Osteocyte (in vitro differentiated cells): ENCODE data around the gene PRKCSH. TPM values are rescaled to one million over a fixed set of nuclear protein-coding genes. Genes with fewer than 3 reads are reported as not detected.

ENCODE experiments used
- DNase-seq: peaks from one replicate; pipeline ENCODE4 v3.0.0; 2021; ENCODE audit warnings: mixed read lengths; ENCODE audit not compliant: unreplicated experiment; ENCODE audit errors: extremely low spot score
- H3K27ac Mint-ChIP-seq: one replicate; pipeline ENCODE4 v1.8.0; 2021; ENCODE audit warnings: mild to moderate bottlenecking, mixed read lengths; ENCODE audit not compliant: unreplicated experiment
- H3K27me3 Mint-ChIP-seq: one replicate; pipeline ENCODE4 v1.8.0; 2021; ENCODE audit warnings: mixed read lengths; ENCODE audit not compliant: unreplicated experiment
- H3K36me3 Mint-ChIP-seq: one replicate; pipeline ENCODE4 v1.8.0; 2021; ENCODE audit warnings: mixed read lengths; ENCODE audit not compliant: unreplicated experiment
- H3K4me1 Mint-ChIP-seq: one replicate; pipeline ENCODE4 v1.8.0; 2021; ENCODE audit warnings: mixed read lengths; ENCODE audit not compliant: unreplicated experiment
- H3K4me3 Mint-ChIP-seq: one replicate; pipeline ENCODE4 v1.8.0; 2021; ENCODE audit warnings: mild to moderate bottlenecking, moderate library complexity, mixed read lengths; ENCODE audit not compliant: unreplicated experiment
- H3K9me3 Mint-ChIP-seq: one replicate; pipeline ENCODE4 v1.8.0; 2021; ENCODE audit warnings: mixed read lengths; ENCODE audit not compliant: unreplicated experiment
- CTCF ChIP-seq: fragments of 200-600 bp; sonication (generic); IDR thresholded peaks from 2 replicates; pipeline ENCODE4 v1.5.0; 2021; ENCODE audit warnings: antibody characterized with exemption, mild to moderate bottlenecking, moderate library complexity
- total RNA-seq: library from RNA; stranded (reverse); gene quantifications from 2 replicates; pipeline ENCODE4 v1.2.1, GENCODE V29; 2021

PRKCSH gene
- total RNA-seq, 1 donor from 2014 or later, result 415 TPM

GRCh38 chr19:11421371-11422098, 13.9 kb upstream of the PRKCSH start:
- no peak for TF ChIP-seq CTCF
- Mint-ChIP-seq H3K4me3 (peak overlapping the region; percentile 62), H3K27ac (no peak overlapping the region), H3K36me3 (no peaks in the 10 kb centered on the region), H3K9me3 (no peaks in the 10 kb centered on the region), H3K27me3 (peaks cover 33% of the 10 kb centered on the region), H3K4me1 (peaks cover 29% of the 10 kb centered on the region)
- DNase-seq, result no peak

- Mint-ChIP-seq H3K27ac (no peak overlapping the region), H3K27me3 (peaks cover 30% of the 10 kb centered on the region), H3K9me3 (no peaks in the 10 kb centered on the region), H3K4me3 (peak overlapping the region; percentile 50), H3K4me1 (peaks cover 29% of the 10 kb centered on the region), H3K36me3 (no peaks in the 10 kb centered on the region)
- no peak for DNase-seq
- TF ChIP-seq CTCF, result no peak
Observed at GRCh38 chr19:11422163-11423065, 13.0 kb upstream of the PRKCSH start.

- no peaks in the 10 kb centered on the region for H3K36me3 Mint-ChIP-seq
- H3K4me3 Mint-ChIP-seq, result no peak overlapping the region
- no peak for TF ChIP-seq CTCF
- DNase-seq, result no peak
- H3K9me3 Mint-ChIP-seq, result no peaks in the 10 kb centered on the region
- H3K27ac Mint-ChIP-seq, result no peak overlapping the region
- peaks cover 23% of the 10 kb centered on the region for H3K27me3 Mint-ChIP-seq
- H3K4me1 Mint-ChIP-seq, result peaks cover 29% of the 10 kb centered on the region
Observed at GRCh38 chr19:11423164-11423790, 12.2 kb upstream of the PRKCSH start.

GRCh38 chr19:11423791-11424181, 11.6 kb upstream of the PRKCSH start:
- Mint-ChIP-seq H3K36me3 (no peaks in the 10 kb centered on the region), H3K4me1 (peaks cover 25% of the 10 kb centered on the region), H3K27ac (no peak overlapping the region), H3K9me3 (no peaks in the 10 kb centered on the region), H3K27me3 (peaks cover 19% of the 10 kb centered on the region), H3K4me3 (no peak overlapping the region)
- DNase-seq, result no peak
- TF ChIP-seq CTCF, result no peak
